LNCaP clone FGC (cell line): ENCODE data around the gene ASAP2.

Experiments used
- DNase-seq: peaks from one replicate; pipeline ENCODE4 v3.0.0-alpha.2; 2011; ENCODE audit warnings: low read depth
- H3K4me3 ChIP-seq: 2 replicates; pipeline ENCODE4 v1.5.1; 2011; ENCODE audit warnings: mild to moderate bottlenecking, low read depth, low read length, control low read depth
- TF ChIP-seq, protein P1 (sequence below): IDR thresholded peaks from 2 replicates; pipeline ENCODE4 v1.5.1; 2012; ENCODE audit warnings: mild to moderate bottlenecking; ENCODE audit not compliant: control insufficient read depth, insufficient read depth; ENCODE audit errors: extremely low read depth

Gene ASAP2

DNA sequence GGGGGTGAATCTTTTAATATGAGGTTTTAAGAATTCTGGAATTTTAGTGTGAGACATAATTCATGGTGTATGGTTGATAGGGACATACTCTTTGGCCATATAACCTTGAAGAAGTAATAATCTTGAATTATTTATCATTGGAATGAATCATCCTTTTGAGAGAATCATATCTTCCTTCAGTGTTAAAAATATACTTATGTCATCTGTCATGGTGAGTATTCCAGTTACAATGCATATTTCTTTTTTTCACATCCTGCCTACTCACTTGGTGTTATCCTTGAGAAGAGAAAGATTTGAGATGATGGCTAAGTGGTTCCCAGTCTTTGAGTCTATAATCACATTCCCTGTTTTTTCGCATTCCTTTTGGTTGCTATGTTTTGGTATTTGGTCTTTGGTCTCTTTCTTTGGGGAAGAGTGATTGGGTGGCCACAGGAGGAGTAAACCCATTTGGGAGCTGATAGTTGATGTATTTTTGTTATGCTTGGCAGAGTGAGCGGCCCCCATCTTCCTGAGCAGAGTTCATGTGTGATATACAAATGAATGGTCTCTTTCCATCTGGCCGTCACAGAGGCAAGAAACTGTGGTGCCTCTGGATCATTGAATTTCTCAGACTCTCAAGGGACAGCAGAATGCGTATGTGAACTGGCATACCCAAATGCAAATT lies 21.6 kb downstream of the ASAP2 start:
- no peak overlapping the region for H3K4me3 ChIP-seq
- no peak for DNase-seq
- TF ChIP-seq, protein P1, sequence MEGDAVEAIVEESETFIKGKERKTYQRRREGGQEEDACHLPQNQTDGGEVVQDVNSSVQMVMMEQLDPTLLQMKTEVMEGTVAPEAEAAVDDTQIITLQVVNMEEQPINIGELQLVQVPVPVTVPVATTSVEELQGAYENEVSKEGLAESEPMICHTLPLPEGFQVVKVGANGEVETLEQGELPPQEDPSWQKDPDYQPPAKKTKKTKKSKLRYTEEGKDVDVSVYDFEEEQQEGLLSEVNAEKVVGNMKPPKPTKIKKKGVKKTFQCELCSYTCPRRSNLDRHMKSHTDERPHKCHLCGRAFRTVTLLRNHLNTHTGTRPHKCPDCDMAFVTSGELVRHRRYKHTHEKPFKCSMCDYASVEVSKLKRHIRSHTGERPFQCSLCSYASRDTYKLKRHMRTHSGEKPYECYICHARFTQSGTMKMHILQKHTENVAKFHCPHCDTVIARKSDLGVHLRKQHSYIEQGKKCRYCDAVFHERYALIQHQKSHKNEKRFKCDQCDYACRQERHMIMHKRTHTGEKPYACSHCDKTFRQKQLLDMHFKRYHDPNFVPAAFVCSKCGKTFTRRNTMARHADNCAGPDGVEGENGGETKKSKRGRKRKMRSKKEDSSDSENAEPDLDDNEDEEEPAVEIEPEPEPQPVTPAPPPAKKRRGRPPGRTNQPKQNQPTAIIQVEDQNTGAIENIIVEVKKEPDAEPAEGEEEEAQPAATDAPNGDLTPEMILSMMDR = no peak

DNA sequence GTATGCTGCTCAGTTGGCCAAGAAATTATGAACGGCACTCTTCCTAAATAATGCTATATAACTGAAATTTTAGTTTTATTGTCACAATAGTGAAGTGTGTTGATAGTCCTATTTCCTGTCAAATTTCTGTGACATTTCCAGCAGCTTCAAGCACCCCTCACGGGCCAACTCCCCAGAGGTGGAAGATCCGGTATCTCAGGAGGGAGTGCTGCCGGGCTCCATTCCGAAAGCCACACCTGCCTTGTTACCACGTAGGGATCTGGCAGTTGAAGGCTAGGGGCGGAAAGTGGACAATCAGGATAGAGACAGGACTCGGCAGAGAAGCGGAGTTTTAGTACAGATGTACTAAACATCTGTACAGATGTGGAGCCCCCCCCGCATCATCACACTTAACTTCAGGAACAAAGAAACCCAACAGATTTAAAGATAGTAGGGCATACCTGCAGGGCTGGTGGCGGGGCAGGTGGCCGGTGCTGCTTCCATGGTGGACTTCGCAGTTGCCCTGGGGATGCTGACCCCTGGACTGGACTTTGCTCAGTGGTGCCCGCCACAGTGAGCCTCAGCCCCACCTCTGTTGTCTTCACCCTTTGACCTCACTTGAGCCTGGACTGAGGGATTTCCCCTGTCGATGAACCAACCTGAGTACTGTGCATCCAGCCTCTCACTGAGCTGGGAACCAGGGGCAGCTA lies 22.3 kb downstream of the ASAP2 start:
- no peak overlapping the region for H3K4me3 ChIP-seq
- TF ChIP-seq, protein P1 = no peak
- no peak for DNase-seq

DNA sequence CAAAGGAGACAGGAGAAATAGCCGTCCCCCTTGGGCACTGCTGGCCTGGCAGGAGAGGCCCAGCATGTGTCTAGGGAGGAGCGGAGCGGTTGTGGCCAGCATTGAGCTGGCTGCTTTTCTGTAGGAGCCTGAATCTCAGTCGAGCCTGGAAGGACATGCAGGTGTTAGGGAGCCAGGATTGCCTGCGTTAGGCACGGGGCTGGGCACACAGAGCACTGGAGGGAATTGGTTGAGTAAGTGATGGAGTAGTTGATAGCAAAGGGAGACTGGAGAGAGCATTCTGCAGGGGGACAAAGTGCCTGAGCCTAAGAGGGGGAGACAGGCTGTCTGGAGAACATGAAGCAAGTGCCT lies 22.8 kb downstream of the ASAP2 start:
- TF ChIP-seq, protein P1 = no peak
- DNase-seq = no peak
- no peak overlapping the region for H3K4me3 ChIP-seq

DNA sequence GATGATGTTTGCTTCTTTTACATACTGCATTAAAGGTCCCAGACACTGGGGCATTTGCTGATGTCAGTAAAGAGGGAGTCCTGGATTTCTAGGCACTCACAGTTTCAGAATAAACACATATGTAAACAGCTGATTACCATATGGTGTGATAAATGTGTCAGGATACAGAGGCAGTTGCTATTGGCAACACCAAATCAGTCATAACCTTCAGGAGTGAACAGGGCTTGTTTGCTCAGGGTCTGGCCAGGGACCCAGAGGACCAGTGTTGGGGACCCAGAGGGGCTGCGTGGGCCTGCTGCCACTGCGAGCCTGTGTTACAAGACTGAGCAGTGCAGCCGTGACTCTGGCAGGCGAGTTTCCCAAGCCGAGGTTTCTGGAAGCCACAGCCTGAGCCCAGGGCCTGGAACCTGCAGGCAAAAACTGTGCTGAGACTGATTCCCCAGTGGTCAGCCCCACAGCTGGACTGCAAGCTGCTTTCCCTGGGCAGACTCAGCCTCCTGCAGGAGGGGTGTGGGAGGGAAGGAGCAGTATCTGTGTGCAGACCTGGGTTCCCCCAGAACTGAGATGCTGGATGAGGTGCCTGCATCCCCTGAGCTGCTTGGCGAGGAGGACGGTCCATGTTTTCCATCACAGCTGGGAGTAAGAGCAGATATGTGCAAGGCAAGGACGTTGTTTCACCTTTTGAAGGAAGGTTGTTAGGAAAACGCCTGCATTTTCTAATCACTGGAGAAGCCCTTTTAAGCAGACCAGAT lies 23.6 kb downstream of the ASAP2 start:
- H3K4me3 ChIP-seq = no peak overlapping the region
- DNase-seq = no peak
- TF ChIP-seq, protein P1 = no peak

DNA sequence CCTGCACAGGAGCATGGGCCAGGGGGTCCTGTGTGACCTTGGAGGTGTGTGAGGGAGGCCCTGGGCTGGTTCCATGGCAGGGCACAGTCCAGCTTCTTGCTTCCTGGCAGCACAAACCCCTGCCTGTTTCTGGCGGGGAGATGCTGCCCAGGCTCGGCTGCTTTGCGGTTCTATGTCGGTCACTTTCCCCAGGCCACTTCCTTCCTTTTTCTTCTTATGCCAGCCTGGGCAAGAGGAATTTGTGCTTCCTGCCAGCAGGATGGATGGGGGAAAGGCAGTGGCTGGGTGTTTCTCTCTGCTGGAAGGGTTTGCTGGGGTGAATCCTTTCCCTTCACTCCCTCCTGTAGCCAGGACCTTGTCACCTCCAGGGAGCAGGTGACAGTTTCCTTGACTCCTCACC lies 24.3 kb downstream of the ASAP2 start:
- no peak for DNase-seq
- TF ChIP-seq, protein P1 = no peak
- no peak overlapping the region for H3K4me3 ChIP-seq

DNA sequence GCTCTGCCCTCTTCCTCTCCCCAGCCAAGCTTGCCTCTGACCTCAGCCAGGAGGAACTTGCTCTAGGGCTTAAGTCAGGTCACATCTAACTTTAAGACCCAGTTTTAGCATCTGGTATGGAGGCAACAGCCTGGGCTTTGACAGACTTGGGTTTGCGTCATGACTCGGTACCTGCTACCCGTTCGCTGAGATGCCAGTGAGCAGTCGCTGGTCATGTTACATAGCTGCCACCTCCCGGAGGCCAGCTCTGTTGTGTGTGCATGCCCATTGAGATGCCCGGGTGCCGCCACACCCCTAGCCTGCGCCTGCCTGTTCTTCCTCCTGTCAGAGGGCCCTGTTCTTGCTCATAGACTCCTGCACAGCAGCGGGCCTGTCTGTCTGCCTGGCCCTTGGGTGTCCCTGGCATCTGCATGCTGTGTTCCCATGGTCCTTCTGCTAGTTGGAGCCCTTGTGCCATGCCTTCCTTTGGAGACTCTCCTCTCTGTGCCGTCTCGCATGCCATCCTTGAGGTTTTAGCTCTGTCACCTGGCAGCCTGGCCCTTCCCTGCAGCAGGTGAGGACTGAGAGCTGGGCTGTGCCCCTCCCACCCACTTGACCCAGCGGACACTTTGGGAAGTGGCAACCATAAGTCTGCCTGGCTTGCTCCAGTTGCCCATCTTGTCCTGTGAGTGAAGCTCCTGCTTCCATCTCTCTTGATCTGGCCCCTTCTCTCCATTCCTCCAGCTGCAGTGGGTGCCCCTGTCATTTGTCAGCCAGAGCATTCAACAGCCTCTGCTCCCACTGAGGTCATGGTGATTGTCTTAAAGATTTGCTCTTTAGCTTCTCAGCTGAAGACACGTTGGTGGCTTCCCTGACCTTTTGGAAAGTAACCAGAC lies 24.9 kb downstream of the ASAP2 start:
- TF ChIP-seq, protein P1 = no peak
- DNase-seq = no peak

More for the DNA sequence above, 24.9 kb downstream of the ASAP2 start:
- H3K4me3 ChIP-seq = no peak overlapping the region
